Measurements from ENCODE around the gene CASZ1.

GRCh38 chr1:10622910-10623685, 173.3 kb downstream of the CASZ1 start:
- no peak for TF ChIP-seq POLR2AphosphoS5 (IDR thresholded peaks at IDR 0.05)
- no peak for TF ChIP-seq CTCF (IDR thresholded peaks at IDR 0.05)
- no peak for TF ChIP-seq POLR2A (IDR thresholded peaks at IDR 0.05; ENCODE audit: low read depth)
- TF ChIP-seq EP300 (IDR thresholded peaks at IDR 0.05) = no peak
